ENCODE data around the gene PCBP1. TPM values are rescaled to one million over a fixed set of nuclear protein-coding genes. Genes with fewer than 3 reads are reported as not detected.
"Not testable (repeated sequence)": the region's sequence is repeated elsewhere in the genome, so short reads cannot be mapped to it uniquely, and the experiment has no call there.

PCBP1 gene
- total and polyA plus RNA-seq, 5 donors: 233 to 280 (median 242) TPM

- Histone ChIP-seq H3K27me3 (ENCODE audit: control insufficient read depth, insufficient read depth) (no peaks in the 10 kb centered on the region), H3K4me1 (ENCODE audit: control insufficient read depth, insufficient read depth, low read length) (peaks cover 8% of the 10 kb centered on the region), H3K27ac (ENCODE audit: low read length) (no peak overlapping the region), H3K9me3 (ENCODE audit: control insufficient read depth, low read length) (no peaks in the 10 kb centered on the region), H3K4me3 (ENCODE audit: low read length) (peak overlapping the region; percentile 67)
- WGBS: 47% methylated on average over 6 of the region's 6 CpGs
- intact Hi-C loops (cut with DNase I): loop anchor here (2.0 to 10.0 kb wide), 5 partner anchors 32 to 178 kb away; partner anchors contain the start of gene MXD1 (in 1 of the 4)
- ATAC-seq (no peak), DNase-seq (no peak)
Measured at GRCh38 chr2:70089983-70090525, 2.8 kb downstream of the PCBP1 start.

DNA sequence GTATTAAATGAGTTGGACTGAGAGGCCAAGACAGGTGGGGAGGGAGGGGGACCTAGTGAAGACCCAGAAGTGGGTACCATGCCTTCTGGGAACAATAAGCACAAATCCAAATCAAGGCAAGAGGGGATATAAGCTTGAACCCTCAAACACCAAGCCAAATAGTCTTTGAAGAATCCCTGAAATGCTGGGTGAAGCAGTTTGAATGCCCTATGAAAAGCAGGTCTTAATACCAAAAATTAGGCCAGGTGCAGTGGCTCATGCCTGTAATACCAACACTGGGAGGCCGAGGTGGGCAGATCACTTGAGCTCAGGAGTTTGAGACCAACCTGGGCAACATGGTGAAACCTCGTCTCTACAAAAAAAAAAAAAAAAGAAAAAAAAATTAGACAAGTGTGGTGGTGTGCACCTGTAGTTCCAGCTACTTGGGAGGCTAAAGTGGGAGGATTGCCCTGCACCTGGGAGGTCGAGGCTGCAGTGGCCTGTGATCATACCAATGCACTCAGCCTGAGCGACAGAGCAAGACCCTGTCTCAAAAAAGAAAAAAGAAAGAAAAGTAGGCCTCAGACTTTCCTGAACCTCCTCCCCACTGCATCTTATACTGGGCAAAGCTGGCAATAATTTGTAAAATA is 3.5 kb downstream of the PCBP1 start:
- no peak overlapping the region for H3K4me3 ChIP-seq (ENCODE audit: low read length)
- no peaks in the 10 kb centered on the region for H3K9me3 ChIP-seq (ENCODE audit: control insufficient read depth, low read length)
- H3K27me3 ChIP-seq (ENCODE audit: control insufficient read depth, insufficient read depth): no peaks in the 10 kb centered on the region
- DNase-seq (no peak), ATAC-seq (no peak)
- peaks cover 9% of the 10 kb centered on the region for H3K4me1 ChIP-seq (ENCODE audit: control insufficient read depth, insufficient read depth, low read length)
- WGBS: 92% methylated on average over 4 of the region's 4 CpGs
- H3K27ac ChIP-seq (ENCODE audit: low read length): peak overlapping the region; percentile 4
- intact Hi-C loops (cut with DNase I): no loop called here

- H3K9me3 ChIP-seq (ENCODE audit: control insufficient read depth, low read length): no peaks in the 10 kb centered on the region
- ATAC-seq (no peak), DNase-seq (no peak)
- H3K27ac ChIP-seq (ENCODE audit: low read length): no peak overlapping the region
- no peak overlapping the region for H3K4me3 ChIP-seq (ENCODE audit: low read length)
- 84% methylated on average over 2 of the region's 2 CpGs for WGBS
- peaks cover 10% of the 10 kb centered on the region for H3K4me1 ChIP-seq (ENCODE audit: control insufficient read depth, insufficient read depth, low read length)
- intact Hi-C loops (cut with DNase I): no loop called here
- H3K27me3 ChIP-seq (ENCODE audit: control insufficient read depth, insufficient read depth): no peaks in the 10 kb centered on the region
Measured at GRCh38 chr2:70091364-70091763, 4.1 kb downstream of the PCBP1 start.

DNA sequence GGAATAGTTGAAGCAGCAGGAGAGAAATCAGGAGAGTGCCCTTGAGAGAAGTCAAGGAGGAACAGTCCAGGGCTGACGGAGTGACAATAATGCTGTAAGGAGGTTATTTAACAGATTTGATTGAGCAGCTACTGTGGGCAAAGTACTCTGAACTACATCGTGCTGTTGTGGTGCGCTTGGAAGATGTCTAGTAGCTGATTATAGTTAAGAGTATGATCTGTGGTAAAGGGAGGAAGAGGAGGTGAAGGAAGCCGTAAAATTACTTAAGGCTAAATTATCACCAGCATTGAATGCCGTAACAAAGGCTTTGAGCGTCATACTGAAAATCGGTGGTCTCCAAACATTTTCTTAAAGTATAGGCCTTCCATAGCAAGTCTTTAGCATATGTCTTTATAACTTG is 4.5 kb downstream of the PCBP1 start:
- no peak overlapping the region for H3K27ac ChIP-seq (ENCODE audit: low read length)
- intact Hi-C loops (cut with DNase I): no loop called here
- H3K9me3 ChIP-seq (ENCODE audit: control insufficient read depth, low read length): no peaks in the 10 kb centered on the region
- ATAC-seq (no peak), DNase-seq (no peak)
- H3K4me1 ChIP-seq (ENCODE audit: control insufficient read depth, insufficient read depth, low read length): peaks cover 10% of the 10 kb centered on the region
- H3K4me3 ChIP-seq (ENCODE audit: low read length): no peak overlapping the region
- no peaks in the 10 kb centered on the region for H3K27me3 ChIP-seq (ENCODE audit: control insufficient read depth, insufficient read depth)
- 90% methylated on average over 7 of the region's 7 CpGs for WGBS

DNA sequence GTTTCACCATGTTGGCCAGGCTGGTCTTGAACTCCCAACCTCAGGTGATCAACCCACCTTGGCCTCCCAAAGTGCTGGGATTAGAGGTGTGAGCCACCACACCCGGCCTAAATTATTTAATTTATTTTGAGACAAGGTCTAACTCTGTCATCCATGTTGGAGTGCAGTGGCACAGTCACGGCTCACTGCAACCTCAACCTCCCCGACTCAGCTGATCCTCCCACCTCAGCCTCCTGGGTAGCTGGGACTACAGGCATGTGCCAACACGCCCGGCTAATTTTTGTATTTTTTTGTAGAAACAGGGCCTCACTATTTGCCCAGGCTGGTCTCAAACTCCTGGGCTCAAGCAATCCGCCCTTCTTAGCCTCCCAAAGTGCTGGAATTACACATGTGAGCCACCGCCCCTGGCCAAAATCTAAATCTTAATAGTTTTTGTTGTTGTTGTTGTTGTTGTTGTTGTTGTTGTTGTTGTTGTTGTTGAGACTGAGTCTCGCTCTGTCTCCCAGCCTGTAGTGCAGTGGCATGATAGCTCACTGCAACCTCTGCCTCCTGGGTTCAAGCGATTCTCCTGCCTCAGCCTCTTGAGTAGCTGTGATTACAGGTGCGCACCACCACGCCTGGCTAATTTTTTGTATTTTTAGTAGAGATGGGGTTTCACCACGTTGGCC is 5.4 kb downstream of the PCBP1 start:
- H3K9me3 ChIP-seq (ENCODE audit: control insufficient read depth, low read length); H3K27ac ChIP-seq (ENCODE audit: low read length); H3K4me3 ChIP-seq (ENCODE audit: low read length); H3K4me1 ChIP-seq (ENCODE audit: control insufficient read depth, insufficient read depth, low read length); intact Hi-C loops (cut with DNase I); H3K27me3 ChIP-seq (ENCODE audit: control insufficient read depth, insufficient read depth); ATAC-seq: not testable (repeated sequence)
- 96% methylated on average over 12 of the region's 12 CpGs for WGBS
- peak in 1 of 3 donors; percentile 32 for DNase-seq

- H3K4me1 ChIP-seq (ENCODE audit: control insufficient read depth, insufficient read depth, low read length): peaks cover 10% of the 10 kb centered on the region
- no peaks in the 10 kb centered on the region for H3K27me3 ChIP-seq (ENCODE audit: control insufficient read depth, insufficient read depth)
- H3K27ac ChIP-seq (ENCODE audit: low read length): peak overlapping the region; percentile 89
- intact Hi-C loops (cut with DNase I): no loop called here
- no peak overlapping the region for H3K4me3 ChIP-seq (ENCODE audit: low read length)
- H3K9me3 ChIP-seq (ENCODE audit: control insufficient read depth, low read length): no peaks in the 10 kb centered on the region
- DNase-seq: peak in 2 of 3 donors; percentile 23 to 47
- no peak for ATAC-seq
- WGBS: 91% methylated on average over 5 of the region's 5 CpGs
Measured at GRCh38 chr2:70094171-70094977, 7.1 kb downstream of the PCBP1 start.

DNA sequence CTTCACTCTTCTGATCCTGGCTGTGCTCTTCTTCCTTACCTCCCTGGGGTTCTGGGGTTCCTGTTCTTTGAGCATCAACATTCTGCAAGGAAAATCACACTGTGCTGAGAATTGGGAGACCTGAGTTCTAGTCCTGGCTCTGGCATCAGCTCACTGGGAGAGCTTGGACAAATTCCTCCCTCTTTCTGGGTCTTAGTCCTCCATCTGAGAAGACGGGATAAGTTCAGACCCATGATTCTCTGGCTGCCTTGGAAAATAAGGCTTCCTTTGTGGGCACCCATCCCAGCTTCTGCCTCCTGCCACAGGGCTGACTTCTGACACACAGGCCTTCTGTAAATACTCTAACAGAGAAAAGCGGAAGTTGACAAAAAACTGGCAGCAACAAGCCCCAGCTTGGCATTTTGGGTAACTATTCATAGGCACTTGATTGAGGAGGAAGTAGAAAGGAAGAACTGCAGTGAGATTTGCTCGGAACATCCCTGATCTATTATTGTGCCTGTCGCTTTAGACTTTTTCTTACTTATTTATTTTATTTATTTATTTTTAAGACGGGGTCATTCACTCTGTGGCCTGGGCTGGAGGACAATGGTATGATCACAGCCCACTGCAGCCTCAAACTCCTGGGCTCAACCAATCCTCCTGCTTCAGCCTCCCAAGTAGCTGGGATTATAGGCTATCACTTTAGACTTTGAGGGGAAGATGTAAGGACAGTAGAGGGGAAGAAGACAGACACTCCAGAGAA is 7.9 kb downstream of the PCBP1 start:
- H3K4me3 ChIP-seq (ENCODE audit: low read length): no peak overlapping the region
- DNase-seq: peak; percentile 56 to 72 (median 69)
- intact Hi-C loops (cut with DNase I): no loop called here
- peaks cover 7% of the 10 kb centered on the region for H3K4me1 ChIP-seq (ENCODE audit: control insufficient read depth, insufficient read depth, low read length)
- no peaks in the 10 kb centered on the region for H3K27me3 ChIP-seq (ENCODE audit: control insufficient read depth, insufficient read depth)
- WGBS: 32% methylated on average over 5 of the region's 5 CpGs
- H3K27ac ChIP-seq (ENCODE audit: low read length): peak overlapping the region; percentile 89
- ATAC-seq: peak; percentile 79 to 81
- no peaks in the 10 kb centered on the region for H3K9me3 ChIP-seq (ENCODE audit: control insufficient read depth, low read length)

DNA sequence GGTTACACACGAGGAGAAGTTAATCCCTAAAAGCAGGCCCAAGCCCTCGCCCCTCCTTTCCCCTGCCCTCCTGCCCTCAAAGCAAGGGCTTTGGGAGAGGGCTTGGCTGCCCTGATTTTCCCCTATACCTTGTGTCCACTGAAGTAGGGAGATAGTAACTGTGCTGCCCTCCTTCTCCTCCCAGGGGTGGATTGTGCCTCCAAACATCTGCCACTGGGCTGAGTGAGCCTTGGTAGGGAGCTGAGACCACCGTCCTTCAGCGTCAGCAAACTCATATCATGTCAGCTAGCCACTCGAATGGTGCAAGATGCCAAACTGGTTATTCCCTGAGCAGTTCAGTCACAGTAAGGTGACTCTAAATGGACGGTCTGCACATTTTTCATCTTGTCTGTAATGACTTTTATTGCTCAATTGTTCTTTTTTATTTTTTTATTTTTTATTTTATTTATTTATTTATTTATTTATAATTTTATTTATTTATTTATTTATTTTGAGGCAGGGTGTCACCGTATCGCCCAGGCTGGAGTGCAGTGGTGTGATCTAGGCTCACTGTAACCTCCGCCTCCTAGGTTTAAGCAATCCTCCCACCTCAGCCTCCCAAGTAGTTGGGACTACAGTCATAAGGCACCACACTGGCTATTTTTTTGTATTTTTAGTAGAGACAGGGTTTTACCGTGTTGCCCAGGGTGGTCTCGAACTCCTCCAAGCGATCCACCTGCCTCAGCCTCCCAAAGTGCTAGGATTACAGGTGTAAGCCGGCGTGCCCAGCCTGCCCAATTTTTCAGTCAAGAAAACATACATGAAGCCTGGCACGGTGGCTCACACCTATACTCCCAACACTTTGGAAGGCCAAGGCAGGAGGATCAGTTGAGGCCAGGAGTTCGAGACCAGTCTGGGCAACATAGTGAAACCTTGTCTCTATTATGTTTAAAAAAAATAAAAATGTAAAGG is 8.7 kb downstream of the PCBP1 start:
- ATAC-seq (peak in 1 of 2 donors; percentile 11), DNase-seq (peak in 1 of 3 donors; percentile 53)
- Histone ChIP-seq H3K9me3 (ENCODE audit: control insufficient read depth, low read length) (no peaks in the 10 kb centered on the region), H3K4me1 (ENCODE audit: control insufficient read depth, insufficient read depth, low read length) (peaks cover 7% of the 10 kb centered on the region), H3K4me3 (ENCODE audit: low read length) (no peak overlapping the region), H3K27ac (ENCODE audit: low read length) (peak overlapping the region; percentile 87), H3K27me3 (ENCODE audit: control insufficient read depth, insufficient read depth) (no peaks in the 10 kb centered on the region)
- intact Hi-C loops (cut with DNase I): no loop called here
- WGBS: 92% methylated on average over 16 of the region's 16 CpGs

DNA sequence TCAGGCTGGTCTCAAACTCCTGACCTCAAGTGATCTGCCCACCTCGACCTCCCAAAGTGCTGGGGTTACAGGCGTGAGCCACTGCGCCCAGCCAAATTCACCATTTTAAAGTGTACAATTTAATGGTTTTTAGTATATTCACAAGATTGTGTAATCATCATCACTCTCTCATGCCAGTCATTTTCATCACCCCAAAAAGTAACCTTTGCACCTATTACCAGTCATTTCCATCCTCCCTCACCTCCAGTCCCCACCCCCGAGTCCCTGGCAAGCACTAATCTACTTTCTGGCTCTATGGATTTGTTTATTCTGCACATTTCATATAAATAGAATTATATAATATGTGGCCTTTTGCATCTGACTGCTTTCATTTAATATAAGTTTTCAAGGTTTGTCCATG is 10.8 kb downstream of the PCBP1 start:
- no peaks in the 10 kb centered on the region for H3K27me3 ChIP-seq (ENCODE audit: control insufficient read depth, insufficient read depth)
- DNase-seq: no peak
- H3K27ac ChIP-seq (ENCODE audit: low read length): no peak overlapping the region
- intact Hi-C loops (cut with DNase I): no loop called here
- H3K4me1 ChIP-seq (ENCODE audit: control insufficient read depth, insufficient read depth, low read length): peaks cover 7% of the 10 kb centered on the region
- ATAC-seq: no peak
- no peak overlapping the region for H3K4me3 ChIP-seq (ENCODE audit: low read length)
- 90% methylated on average over 4 of the region's 4 CpGs for WGBS
- H3K9me3 ChIP-seq (ENCODE audit: control insufficient read depth, low read length): no peaks in the 10 kb centered on the region

DNA sequence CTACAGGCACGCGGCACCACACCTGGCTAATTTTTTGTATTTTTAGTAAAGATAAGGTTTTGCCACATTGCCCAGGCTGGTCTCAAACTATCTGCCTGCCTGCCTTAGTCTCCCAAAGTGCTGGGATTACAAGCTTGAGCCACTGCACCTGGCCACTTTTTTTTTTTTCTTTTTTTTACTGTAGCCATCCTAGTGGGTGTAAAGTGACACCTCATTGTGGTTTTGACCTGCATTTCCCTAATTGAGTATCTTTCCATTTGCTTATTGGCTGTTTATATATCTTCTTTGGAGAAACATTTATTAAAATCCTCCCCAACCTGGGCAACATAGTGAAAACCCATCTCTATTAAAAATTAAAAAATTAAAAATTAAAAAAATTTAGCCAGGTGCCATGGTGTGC is 12.0 kb downstream of the PCBP1 start:
- 93% methylated on average over 2 of the region's 2 CpGs for WGBS
- intact Hi-C loops (cut with DNase I): no loop called here
- DNase-seq: no peak
- Histone ChIP-seq H3K4me1 (ENCODE audit: control insufficient read depth, insufficient read depth, low read length) (peaks cover 7% of the 10 kb centered on the region), H3K4me3 (ENCODE audit: low read length) (no peak overlapping the region), H3K9me3 (ENCODE audit: control insufficient read depth, low read length) (no peaks in the 10 kb centered on the region), H3K27ac (ENCODE audit: low read length) (no peak overlapping the region), H3K27me3 (ENCODE audit: control insufficient read depth, insufficient read depth) (no peaks in the 10 kb centered on the region)
- no peak for ATAC-seq

Measured in right cardiac atrium (tissue), 5 donors.